ENCODE data around the gene SLC26A5.

DNA sequence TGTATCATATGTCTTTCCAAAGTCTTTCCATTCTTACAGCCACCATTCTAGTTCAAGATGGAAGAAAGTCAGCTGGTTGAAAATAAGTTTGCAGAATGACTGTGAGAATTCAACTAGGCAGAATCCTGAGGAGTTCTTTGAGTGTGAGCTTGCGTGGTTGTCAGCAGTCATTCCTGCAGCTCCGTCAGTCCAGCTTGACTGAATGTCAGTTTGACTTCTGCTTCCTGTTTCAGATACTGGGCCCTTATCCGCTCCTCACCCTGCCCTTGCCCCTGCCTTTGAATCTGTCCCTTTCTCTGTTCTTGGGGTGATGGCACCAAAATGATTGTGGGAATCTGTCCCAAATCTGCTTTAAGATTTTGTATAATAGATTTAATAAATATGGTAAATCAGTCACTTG is 27.8 kb downstream of the SLC26A5 start:
- TF ChIP-seq TCF12 (IDR thresholded peaks at IDR 0.05; ENCODE audit: low read depth, low read length) = no peak
- TF ChIP-seq, protein P1, sequence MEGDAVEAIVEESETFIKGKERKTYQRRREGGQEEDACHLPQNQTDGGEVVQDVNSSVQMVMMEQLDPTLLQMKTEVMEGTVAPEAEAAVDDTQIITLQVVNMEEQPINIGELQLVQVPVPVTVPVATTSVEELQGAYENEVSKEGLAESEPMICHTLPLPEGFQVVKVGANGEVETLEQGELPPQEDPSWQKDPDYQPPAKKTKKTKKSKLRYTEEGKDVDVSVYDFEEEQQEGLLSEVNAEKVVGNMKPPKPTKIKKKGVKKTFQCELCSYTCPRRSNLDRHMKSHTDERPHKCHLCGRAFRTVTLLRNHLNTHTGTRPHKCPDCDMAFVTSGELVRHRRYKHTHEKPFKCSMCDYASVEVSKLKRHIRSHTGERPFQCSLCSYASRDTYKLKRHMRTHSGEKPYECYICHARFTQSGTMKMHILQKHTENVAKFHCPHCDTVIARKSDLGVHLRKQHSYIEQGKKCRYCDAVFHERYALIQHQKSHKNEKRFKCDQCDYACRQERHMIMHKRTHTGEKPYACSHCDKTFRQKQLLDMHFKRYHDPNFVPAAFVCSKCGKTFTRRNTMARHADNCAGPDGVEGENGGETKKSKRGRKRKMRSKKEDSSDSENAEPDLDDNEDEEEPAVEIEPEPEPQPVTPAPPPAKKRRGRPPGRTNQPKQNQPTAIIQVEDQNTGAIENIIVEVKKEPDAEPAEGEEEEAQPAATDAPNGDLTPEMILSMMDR (IDR thresholded peaks at IDR 0.05; ENCODE audit: control extremely low read depth in 1 of 3, insufficient read depth in 1 of 3, low read depth in 1 of 3, low read length in 3 of 3) = no peak
- no peak for TF ChIP-seq ASH2L (IDR thresholded peaks at IDR 0.05; ENCODE audit: low read length)
- no peak for TF ChIP-seq RNF2 (IDR thresholded peaks at IDR 0.05; ENCODE audit: borderline replicate concordance, low read depth, low read length, missing control alignments, poor library complexity, severe bottlenecking)
- no peak for TF ChIP-seq JUN (IDR thresholded peaks at IDR 0.05; ENCODE audit: low read depth, low read length)
- no peak for TF ChIP-seq SP2 (IDR thresholded peaks at IDR 0.05; ENCODE audit: low read length)
- no peak for TF ChIP-seq POLR2A (IDR thresholded peaks at IDR 0.05; ENCODE audit: control extremely low read depth in 1 of 2, low read depth in 2 of 2, low read length in 2 of 2)
- no peak for TF ChIP-seq TAF1 (IDR thresholded peaks at IDR 0.05; ENCODE audit: low read depth, low read length)
- TF ChIP-seq CREB1 (IDR thresholded peaks at IDR 0.05) = no peak
